Measurements from ENCODE around the gene RAB31.

RAB31 gene

DNA sequence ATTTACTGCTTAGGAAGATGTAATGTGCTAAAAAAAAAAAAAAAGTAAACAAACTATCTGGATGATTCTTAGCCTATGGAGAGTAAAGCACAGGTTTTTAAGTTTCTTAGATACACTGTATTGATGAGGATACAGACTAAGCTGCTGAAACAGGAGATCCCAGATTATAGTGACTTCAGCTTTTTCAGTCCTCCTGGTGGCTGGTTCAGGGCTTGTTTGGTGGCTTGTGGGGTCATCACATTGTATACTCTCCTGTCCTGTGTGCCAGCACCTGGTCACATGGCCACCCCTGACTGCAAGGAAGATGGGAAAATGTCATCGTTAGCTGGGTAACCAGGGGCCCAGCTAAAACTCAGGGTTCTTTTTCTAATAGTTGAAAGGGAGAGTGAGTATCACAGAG, 31.4 kb downstream of the RAB31 start:
- DNase-seq: no peak

DNA sequence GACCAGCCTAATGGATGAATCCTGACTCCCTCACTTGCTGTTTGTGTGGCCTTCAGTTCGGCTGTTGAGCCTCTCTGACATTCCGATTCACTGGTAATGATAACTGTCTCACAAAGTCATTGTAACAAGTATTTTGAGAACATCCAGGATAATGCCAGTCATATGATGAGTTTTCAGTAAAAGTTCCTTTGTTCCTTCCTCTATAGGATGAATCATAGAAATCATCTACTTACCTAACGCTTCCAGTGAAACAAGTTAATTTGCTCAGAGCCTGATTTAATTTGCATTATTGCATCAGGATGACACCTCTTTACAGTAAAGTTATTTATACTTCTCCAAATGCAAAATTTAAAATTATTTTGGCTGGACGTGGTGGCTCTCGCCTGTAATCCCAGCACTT, 32.0 kb downstream of the RAB31 start:
- no peak for DNase-seq

GRCh38 chr18:9741406-9741792, 33.3 kb downstream of the RAB31 start:
- no peak for DNase-seq

DNA sequence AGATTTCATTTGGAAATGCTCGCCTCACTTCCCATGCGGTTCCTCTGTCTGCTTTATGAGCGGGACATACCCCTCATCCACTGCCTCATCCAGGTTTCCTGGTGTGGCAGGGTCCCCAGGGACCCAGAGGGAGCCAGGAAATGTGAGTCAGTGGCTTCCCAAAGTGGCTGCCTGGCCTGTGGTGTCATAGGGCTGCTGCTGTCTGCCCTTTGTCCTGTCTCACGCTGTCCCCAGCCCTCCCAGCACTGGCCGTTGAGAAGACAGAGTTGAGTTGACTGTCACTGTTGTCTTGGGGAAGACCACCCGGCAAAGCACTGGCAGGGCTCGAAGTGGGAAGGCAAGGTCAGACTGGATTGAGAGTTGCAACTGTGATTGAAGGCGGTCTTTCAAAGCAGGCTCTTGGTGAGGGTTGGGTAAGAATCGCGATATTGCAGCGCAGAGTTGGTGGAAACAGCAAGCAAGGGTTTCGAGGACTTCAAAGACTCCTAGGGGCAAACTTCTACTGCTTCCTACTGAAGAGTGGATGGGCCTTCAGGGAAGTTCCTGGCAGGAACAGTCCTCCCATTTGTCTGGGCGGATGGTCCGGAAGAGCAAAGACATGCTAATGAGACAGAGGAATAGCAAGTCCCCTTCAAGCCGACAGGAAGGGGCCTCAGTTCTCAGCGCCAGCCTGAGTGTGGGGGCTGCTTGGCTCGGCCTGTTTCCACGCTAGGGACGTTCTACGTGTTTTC, 33.9 kb downstream of the RAB31 start:
- DNase-seq: no peak

GRCh38 chr18:9742524-9743131, 34.5 kb downstream of the RAB31 start:
- no peak for DNase-seq

DNA sequence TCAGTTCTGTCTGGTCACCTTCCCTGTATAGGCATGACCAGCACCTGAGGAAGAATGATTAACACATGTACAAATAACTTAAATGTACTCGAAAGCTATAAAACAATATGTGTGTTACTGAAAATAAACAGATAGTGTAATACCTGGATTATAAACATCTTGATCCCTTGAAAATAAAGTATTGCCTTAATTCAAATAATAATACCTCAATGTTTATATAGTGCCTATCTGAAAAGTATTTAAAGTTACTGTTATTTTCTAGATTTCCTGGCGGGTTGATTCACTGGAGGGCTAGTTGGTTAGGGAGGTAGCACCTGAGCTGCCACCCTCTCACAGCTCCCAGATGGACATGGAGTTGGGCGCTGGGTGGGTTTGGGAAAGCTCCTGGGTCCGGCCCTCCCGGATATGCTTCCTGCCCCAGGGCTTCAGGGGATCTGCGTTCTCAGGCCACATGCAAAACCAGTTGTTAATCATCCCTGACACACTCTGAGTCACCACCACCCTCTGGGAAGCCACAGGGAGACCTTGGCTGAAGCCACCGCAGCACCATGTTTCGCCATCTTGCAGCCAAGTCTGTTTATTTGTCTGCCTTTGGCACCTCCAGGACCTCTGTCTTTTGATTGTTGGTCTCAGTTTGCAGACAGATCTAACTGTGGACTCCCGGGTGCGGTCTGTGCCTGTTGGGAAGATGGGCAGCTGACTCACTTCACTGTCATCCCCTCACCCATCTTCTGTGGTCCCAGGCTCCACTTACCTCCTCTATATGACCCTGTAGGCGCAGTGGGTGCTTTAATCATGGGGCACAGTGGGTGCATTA, 35.3 kb downstream of the RAB31 start:
- no peak for DNase-seq

GRCh38 chr18:9746958-9747357, 38.9 kb downstream of the RAB31 start:
- no peak for DNase-seq

GRCh38 chr18:9749611-9750010, 41.5 kb downstream of the RAB31 start:
- DNase-seq: no peak

DNA sequence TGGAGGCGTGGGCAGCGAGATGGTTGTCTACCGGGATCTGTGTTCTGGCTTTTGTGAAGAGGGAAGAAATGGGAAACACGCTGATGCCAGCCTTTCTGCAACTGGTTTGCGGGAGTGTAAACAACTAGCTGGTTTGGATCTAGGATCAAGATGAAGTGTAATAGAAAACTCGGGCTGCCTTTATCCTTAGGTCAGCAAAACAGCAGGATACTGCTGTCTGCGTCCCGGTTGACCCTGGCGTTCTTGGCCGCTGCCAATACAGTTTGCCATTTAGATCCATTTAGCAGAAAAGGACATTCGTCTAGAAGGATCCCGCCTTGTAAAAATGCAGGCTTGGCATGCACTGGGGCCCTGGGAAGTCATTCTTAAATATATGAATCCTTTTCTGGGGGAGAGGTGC, 42.0 kb downstream of the RAB31 start:
- DNase-seq: no peak

GRCh38 chr18:9750606-9751304, 42.7 kb downstream of the RAB31 start:
- no peak for DNase-seq

GRCh38 chr18:9751371-9752031, 43.4 kb downstream of the RAB31 start:
- no peak for DNase-seq

- DNase-seq: no peak
Measured at GRCh38 chr18:9753846-9754245, 45.7 kb downstream of the RAB31 start.

DNA sequence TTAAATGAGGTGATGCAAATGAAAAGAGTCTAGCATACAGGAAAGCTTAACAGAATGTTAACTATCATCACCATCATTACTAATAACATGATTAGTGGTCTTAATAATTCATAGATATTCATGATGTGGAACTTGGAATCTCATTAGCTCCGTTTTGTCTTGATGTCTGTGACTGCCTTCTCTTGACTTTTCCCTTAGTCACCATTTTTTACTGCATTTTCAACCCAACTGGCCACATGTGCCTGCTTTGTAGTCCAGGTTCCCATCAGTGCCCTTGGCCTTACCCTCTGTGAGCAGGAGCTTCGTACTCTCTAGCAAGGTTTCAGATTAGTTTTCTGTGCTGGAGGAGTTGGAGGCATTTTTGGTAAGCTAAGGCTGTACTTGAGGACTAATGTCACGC, 47.0 kb downstream of the RAB31 start:
- DNase-seq: no peak

GRCh38 chr18:9755615-9756014, 47.5 kb downstream of the RAB31 start:
- no peak for DNase-seq

- no peak for DNase-seq
Measured at GRCh38 chr18:9756271-9756932, 48.3 kb downstream of the RAB31 start.

DNA sequence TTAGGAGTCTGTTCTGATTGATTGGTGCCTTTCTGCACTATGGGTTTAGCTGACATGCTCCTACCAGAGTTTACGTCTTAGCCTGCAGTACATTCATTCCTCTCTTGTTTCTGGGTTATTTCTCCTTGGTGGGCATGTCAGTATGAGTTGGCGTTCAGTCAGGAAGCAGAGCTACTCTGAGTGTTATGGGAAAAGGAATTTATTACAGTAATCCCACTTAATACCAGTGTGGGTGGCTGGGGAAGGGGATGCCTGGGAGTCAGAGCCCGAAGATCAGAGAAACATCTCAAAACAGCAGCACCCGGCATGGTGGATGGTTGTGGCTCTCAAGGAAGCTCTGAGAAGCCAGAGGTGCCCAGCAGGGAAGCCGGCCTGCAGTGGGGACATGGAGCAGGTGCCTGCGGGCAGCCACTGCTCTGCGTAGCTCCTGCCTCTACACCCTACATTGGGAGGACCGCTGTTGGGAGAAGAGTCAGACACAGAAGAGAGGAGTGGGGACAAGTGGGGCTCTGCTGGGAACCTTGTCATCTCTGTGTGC, 48.9 kb downstream of the RAB31 start:
- no peak for DNase-seq

DNA sequence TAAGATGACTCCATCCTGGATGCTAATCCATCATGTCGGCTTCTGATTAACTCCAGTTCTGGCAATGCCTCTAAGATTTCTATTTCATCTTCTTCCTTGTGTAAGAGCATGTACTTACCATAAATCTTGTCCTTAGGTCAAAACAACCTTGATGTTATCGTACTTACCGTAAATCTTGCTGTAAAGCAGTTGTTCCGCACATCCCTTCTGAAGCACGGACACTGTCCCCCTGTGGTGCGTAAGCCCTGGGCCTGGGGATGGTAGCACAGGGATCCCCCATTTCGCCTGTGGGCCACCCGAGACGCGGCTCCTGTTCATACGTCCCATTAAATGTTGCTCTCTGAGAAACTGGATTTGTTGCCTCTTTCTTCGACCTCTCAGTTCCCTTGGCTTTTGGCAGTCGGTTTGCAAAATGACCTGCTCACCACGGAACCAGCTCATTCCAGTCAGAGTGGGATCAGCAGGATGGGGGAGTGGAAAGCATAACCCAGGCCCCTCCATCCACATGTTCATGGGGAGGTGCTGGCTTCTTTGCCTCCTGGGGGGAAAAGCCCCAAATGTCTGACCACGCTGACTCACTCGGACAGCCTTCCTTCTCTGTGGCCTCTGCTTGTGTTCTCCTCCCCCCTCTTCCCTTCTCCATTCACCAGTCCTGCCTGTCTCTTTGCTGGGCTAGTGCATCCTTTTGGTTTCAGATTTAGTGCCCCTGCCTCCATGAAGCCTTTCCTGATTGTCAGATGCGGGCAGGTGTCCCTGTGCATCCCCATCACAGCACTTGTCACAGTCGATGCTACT, 49.9 kb downstream of the RAB31 start:
- no peak for DNase-seq

DNA sequence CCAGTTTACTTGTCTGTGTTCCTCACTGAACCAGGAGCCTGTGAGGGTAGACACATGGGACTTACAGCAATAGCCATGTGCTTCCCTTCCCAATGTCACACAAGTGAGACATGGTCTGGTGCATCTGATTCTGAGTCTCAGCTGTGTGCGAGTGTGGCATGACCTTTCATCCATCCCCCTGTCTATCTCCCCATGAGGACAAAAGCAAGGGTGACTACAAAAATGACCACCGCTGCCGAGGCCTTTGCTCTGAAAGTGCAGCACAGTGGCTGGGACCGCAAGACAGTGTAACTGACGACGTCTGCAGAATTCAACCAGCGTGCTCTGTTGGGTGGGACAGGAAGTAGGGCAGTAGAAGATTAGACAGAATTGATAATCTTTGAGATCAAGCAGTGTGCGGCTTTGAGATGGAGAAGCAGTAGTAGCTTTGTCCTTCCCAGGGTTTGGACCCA, 50.5 kb downstream of the RAB31 start:
- no peak for DNase-seq

DNA sequence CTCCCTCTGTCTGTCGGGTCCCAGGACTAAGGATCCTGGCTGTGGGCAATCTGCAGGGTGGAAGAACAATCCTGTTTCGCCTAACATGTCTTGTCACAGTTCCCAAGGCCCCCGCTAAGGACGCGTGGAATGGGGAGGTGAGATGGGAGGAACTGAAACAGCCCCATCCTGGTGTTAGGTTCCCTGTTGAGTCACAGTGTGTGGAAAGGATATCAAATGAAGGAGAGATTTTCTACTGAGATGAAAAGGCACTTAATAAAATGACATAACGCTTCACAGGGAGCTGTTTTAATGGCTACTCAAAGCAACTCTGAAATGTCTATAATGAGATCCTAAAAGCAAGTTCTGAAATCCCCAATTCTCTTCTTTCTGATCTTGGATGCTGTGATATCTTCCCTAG, 52.5 kb downstream of the RAB31 start:
- DNase-seq: no peak

DNA sequence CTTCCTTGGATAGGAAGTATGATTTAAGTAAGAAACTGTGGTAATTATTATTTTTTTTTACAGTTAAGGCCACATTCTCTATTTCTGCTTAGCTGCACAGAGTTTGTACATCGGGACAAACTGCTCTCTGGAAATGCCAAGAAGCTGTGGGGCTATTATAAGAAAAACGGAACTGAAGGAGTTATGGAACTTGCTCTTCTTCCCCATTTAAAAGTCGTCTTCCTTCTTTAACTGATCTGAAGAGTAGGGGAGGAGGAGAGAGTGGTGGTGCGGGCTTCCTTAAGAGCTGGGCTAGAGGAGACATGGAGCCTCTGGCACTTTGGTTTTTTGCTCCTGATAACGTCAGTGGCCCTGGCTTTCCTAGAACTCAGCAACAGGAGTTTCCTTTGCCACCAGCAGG, 54.4 kb downstream of the RAB31 start:
- DNase-seq: no peak

DNA sequence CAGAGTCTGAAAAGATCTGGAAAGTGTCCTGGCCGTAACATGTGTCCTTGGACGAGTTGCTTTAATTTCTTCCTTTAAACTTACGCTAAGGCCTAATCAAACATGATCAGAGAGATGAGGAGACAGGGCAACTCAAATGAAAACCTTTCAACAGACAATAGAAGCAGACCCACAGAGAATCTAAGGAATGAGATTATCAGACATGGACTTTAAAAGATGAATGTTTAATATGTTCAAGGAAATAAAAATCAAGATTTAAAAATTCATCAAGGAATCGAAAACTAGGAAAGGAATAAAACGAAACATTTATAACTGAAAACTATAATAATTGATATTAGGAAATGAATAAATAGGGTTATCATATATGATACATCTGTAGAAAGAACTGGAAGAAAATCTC, 55.1 kb downstream of the RAB31 start:
- no peak for DNase-seq
